Pancreas (tissue), 10 donors: ENCODE measurements around the gene GPSM1. TPM values are rescaled to one million over a fixed set of nuclear protein-coding genes. Genes with fewer than 3 reads are reported as not detected.
A peak's percentile ranks its signal among the peaks of the same experiment; 100 is the strongest.

Experiments
- ATAC-seq, 4 donors: fragments of 200-7000 bp; cut with Tn5 transposase; one replicate each; pipeline versions ENCODE4 v1.8.0 to v1.9.1; 2020; ENCODE audit warnings: mild to moderate bottlenecking in 4 of 4, moderate library complexity in 4 of 4
- DNase-seq, 6 donors: peaks; one replicate each; pipeline ENCODE4 v3.0.0-alpha.2; 2020
- FAIRE-seq: peaks from 2 replicates; lab custom pipeline; 2012; peaks lifted over from hg19 to GRCh38; lab: Jason Lieb, UNC
- H3K27ac ChIP-seq, 4 donors: fragments of 200-600 bp; sonication (generic); 1 replicate in 3 of 4; 2 replicates in 1 of 4; pipeline versions ENCODE4 v1.5.0 to v1.8.0; 2020
- H3K27me3 ChIP-seq, 4 donors: fragments of 200-600 bp; one replicate each; pipeline ENCODE4 v1.8.0; 2021
- H3K36me3 ChIP-seq, 3 donors: fragments of 200-600 bp; sonication (generic) in 1 of 3; one replicate each; pipeline versions ENCODE4 v1.5.0 to v1.8.0; 2020 to 2021
- H3K4me1 ChIP-seq, 3 donors: fragments of 200-600 bp; one replicate each; pipeline ENCODE4 v1.8.0; 2021
- H3K4me3 ChIP-seq, 4 donors: fragments of 200-600 bp; sonication (generic) in 2 of 4; one replicate each; pipeline versions ENCODE4 v1.5.0 to v1.8.0; 2020 to 2021
- H3K9me3 ChIP-seq, 4 donors: fragments of 200-600 bp; one replicate each; pipeline ENCODE4 v1.8.0; 2021
- CTCF ChIP-seq, 4 donors: fragments of 200-600 bp; sonication (generic) in 3 of 4; IDR thresholded peaks; one replicate each; pipeline versions ENCODE4 v1.5.0 to v1.8.0; 2021; ENCODE audit warnings: antibody characterized with exemption in 4 of 4
- WGBS, 2 donors: extraction: QIAGEN DNeasy Blood & Tissue Kit; methylation state at CpG; one replicate each; pipeline ENCODE4 v1.1.7; 2013; 5-methylcytosine and 5-hydroxymethylcytosine counted together
- intact Hi-C, 3 donors: fragments of 100-400 bp; cut with DNase I; formaldehyde crosslinking; loops; one replicate each; pipeline versions ENCODE4 v1.11.1 to v1.14.2; 2022
- polyA plus RNA-seq, 2 donors: library from polyadenylated mRNA; stranded (reverse); fragments of 200-250 nt; gene quantifications; one replicate each; pipeline ENCODE4 v1.2.3, GENCODE V29; 2013
- total RNA-seq, 6 donors: library from RNA; stranded (reverse); fragmentation: NEBNext Ultra II Directional in 4 of 6; extraction: Animal tissue kit (Norgen Biotek cat#: 25700) in 4 of 6; gene quantifications; one replicate each; pipeline versions ENCODE4 v1.2.1 to v1.2.4, GENCODE V29; 2021 to 2023
- donor health status: healthy with polysubstance abuse.
- donor health status: DM: no; HTN: no; CAD: no; lungs with moderate emphysema.
- donor health status: DM: no; HTN: no; CAD: no.
- donor health status: control.
- donor health status: control.
- donor health status: Bipolar disorder and iron deficiency.
- donor health status: DM: yes; HTN: yes; CAD: no.
- donor health status: DM: no; HTN: no; CAD: no.
- donor health status: DM: no; HTN: no; CAD: no.
- donor health status: DM: yes; HTN: yes; CAD: no.

GPSM1 gene
- total and polyA plus RNA-seq, 8 donors, result 6.8 to 54.4 (median 12.6) TPM

- Histone ChIP-seq H3K9me3 (no peaks in the 10 kb centered on the region), H3K4me1 (peaks cover 10 to 12% (median 12%) of the 10 kb centered on the region in 3 donors), H3K27me3 (no peaks in the 10 kb centered on the region), H3K4me3 (peak overlapping the region in 2 of 4 donors; percentile 22 to 24), H3K36me3 (no peaks in the 10 kb centered on the region), H3K27ac (peak overlapping the region; percentile 72 to 88 (median 83))
- ATAC-seq, result peak; percentile 88 to 94 (median 90)
- 10 to 13% methylated on average over 24 to 31 of the region's 32 CpGs for WGBS, 2 donors
- intact Hi-C loops, result loop anchor here in 1 of 3 donors (10.0 kb wide), 2 partner anchors 109 to 139 kb away; no protein-coding TSS in a partner anchor
- FAIRE-seq, result no peak
- TF ChIP-seq CTCF (IDR thresholded peaks at IDR 0.05), result peak; percentile 75 to 85 (median 83)
- peak; percentile 91 to 97 (median 96) for DNase-seq
Observed at GRCh38 chr9:136283291-136284235, 43.8 kb upstream of the GPSM1 start.

GRCh38 chr9:136284311-136284710 lies 43.0 kb upstream of the GPSM1 start:
- ATAC-seq (no peak), FAIRE-seq (no peak), DNase-seq (peak in 3 of 6 donors; percentile 37 to 84 (median 50))
- H3K4me1 ChIP-seq, result peaks cover 10 to 12% (median 12%) of the 10 kb centered on the region in 3 donors
- intact Hi-C loops, result loop anchor here in 1 of 3 donors (10.0 kb wide), 2 partner anchors 110 to 140 kb away; no protein-coding TSS in a partner anchor
- no peak for TF ChIP-seq CTCF (IDR thresholded peaks at IDR 0.05)
- WGBS, 2 donors, result 53 to 61% methylated on average over 22 of the region's 22 CpGs
- H3K9me3 ChIP-seq, result no peaks in the 10 kb centered on the region
- H3K36me3 ChIP-seq, result no peaks in the 10 kb centered on the region
- H3K4me3 ChIP-seq, result no peak overlapping the region
- H3K27me3 ChIP-seq, result no peaks in the 10 kb centered on the region
- no peak overlapping the region for H3K27ac ChIP-seq

GRCh38 chr9:136284951-136285350 lies 42.4 kb upstream of the GPSM1 start:
- WGBS, 2 donors, result 73 to 77% methylated on average over 17 to 19 of the region's 19 CpGs
- peak in 2 of 6 donors; percentile 47 to 82 for DNase-seq
- FAIRE-seq, result no peak
- Histone ChIP-seq H3K4me3 (no peak overlapping the region), H3K36me3 (no peaks in the 10 kb centered on the region), H3K4me1 (peaks cover 10 to 12% (median 12%) of the 10 kb centered on the region in 3 donors), H3K27me3 (no peaks in the 10 kb centered on the region), H3K27ac (no peak overlapping the region), H3K9me3 (no peaks in the 10 kb centered on the region)
- TF ChIP-seq CTCF (IDR thresholded peaks at IDR 0.05), result no peak
- intact Hi-C loops, result loop anchor here in 1 of 3 donors (10.0 kb wide), 2 partner anchors 110 to 140 kb away; no protein-coding TSS in a partner anchor
- no peak for ATAC-seq

GRCh38 chr9:136285501-136286358 lies 41.6 kb upstream of the GPSM1 start:
- H3K27me3 ChIP-seq, result no peaks in the 10 kb centered on the region
- no peak for FAIRE-seq
- DNase-seq, result peak in 2 of 6 donors; percentile 47 to 59
- WGBS, 2 donors, result 71 to 88% methylated on average over 26 to 28 of the region's 28 CpGs
- no peak overlapping the region for H3K27ac ChIP-seq
- H3K4me1 ChIP-seq, result peaks cover 10 to 12% (median 12%) of the 10 kb centered on the region in 3 donors
- no peak for TF ChIP-seq CTCF (IDR thresholded peaks at IDR 0.05)
- no peak overlapping the region for H3K4me3 ChIP-seq
- H3K9me3 ChIP-seq, result no peaks in the 10 kb centered on the region
- no peak for ATAC-seq
- no peaks in the 10 kb centered on the region for H3K36me3 ChIP-seq
- intact Hi-C loops, result loop anchor here in 1 of 3 donors (10.0 kb wide), 2 partner anchors 111 to 141 kb away; no protein-coding TSS in a partner anchor
